Measurements from ENCODE around the gene KDM8. TPM values are rescaled to one million over a fixed set of nuclear protein-coding genes. Genes with fewer than 3 reads are reported as not detected.

The KDM8 gene
- total and polyA plus RNA-seq, 2 experiments from 2014 or later: 5.1 to 5.7 TPM

DNA sequence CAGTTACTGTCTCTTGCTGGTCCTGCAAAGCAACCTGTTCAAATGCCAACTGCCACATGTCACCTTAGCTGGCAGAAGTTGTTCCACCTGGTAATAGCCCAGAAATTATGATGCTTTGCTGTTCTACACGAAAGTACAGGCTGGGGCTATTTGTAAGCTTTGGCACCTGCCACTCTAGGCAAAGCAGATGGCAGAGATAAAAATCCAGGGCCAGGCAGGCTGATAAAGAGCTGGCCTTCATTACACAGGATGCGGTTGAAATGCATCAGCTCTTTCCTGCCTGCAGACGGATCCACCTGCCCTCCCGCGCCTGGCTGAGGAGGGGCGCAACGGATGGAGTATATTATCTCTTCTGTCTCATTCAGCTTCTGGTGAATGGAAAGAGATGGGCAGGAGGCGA lies 29.3 kb upstream of the KDM8 start (continued):
- TF ChIP-seq ZNF462 (CRISPR knock-in tag; IDR thresholded peaks at IDR 0.05) (no peak), STAT1 (IDR thresholded peaks at IDR 0.05; ENCODE audit: unreplicated experiment) (no peak), EZH2 (IDR thresholded peaks at IDR 0.05; ENCODE audit: low read depth, unreplicated experiment) (no peak), ETS1 (IDR thresholded peaks at IDR 0.05) (no peak), ZNF114 (CRISPR knock-in tag; IDR thresholded peaks at IDR 0.05) (no peak)

DNA sequence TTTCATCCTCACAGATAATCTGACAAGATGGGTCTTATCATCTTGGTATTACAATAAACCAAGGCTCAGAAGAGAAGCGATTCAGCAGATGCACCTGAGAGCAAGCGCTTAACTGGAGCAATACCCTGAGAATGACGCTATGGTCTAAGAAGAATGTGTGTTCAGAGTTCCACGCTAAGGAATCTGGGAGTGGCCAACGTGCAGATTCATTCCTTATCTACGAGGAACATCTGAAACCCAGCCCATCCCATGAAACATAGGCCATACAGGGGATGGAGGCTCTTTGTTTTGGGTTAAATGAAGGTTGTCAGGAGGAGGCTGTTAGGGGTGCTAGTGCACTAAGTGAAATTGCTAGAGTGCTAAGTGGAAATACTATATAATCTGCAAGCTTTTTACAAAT lies 28.5 kb upstream of the KDM8 start:
- H3K36me3 ChIP-seq (ENCODE audit: insufficient read depth): no peaks in the 10 kb centered on the region
- peaks cover 10% of the 10 kb centered on the region for H3K27me3 Mint-ChIP-seq (ENCODE audit: insufficient read depth, low read depth, poor library complexity)
- H2AFZ ChIP-seq: no peak overlapping the region
- DNase-seq (ENCODE audit: low spot score) (no peak), ATAC-seq (no peak)
- no peaks in the 10 kb centered on the region for H3K27me3 ChIP-seq (ENCODE audit: insufficient read depth)
- no peak overlapping the region for H3K27ac Mint-ChIP-seq
- no peak overlapping the region for H3K4me2 ChIP-seq
- H3K4me3 Mint-ChIP-seq: no peak overlapping the region
- H3K4me3 ChIP-seq: no peak overlapping the region
- no peaks in the 10 kb centered on the region for H3K79me2 ChIP-seq (replicated peaks; ENCODE audit: insufficient read depth)
- H3K4me1 Mint-ChIP-seq: peaks cover 6% of the 10 kb centered on the region; the same call in 1 of the 3 replicates
- no peaks in the 10 kb centered on the region for H4K20me1 ChIP-seq (replicated peaks; ENCODE audit: insufficient read depth)
- H3K36me3 Mint-ChIP-seq (ENCODE audit: low read depth): no peaks in the 10 kb centered on the region; the same call in 2 of the 3 replicates
- H3F3A ChIP-seq (replicated peaks; ENCODE audit: low read depth): no peaks in the 10 kb centered on the region
- H3K9me2 ChIP-seq (ENCODE audit: insufficient read depth): no peaks in the 10 kb centered on the region
- no peaks in the 10 kb centered on the region for H3K4me1 ChIP-seq (ENCODE audit: insufficient read depth)
- H3K27ac ChIP-seq (ENCODE audit: low read depth): no peak overlapping the region
- peaks cover 24% of the 10 kb centered on the region for H3K9me3 Mint-ChIP-seq
- TF ChIP-seq JUNB (IDR thresholded peaks at IDR 0.05; ENCODE audit: unreplicated experiment): no peak
- no peak for TF ChIP-seq EZH2 (IDR thresholded peaks at IDR 0.05; ENCODE audit: low read depth, unreplicated experiment)
- no peak for TF ChIP-seq ZNF462 (CRISPR knock-in tag; IDR thresholded peaks at IDR 0.05)
- no peak for TF ChIP-seq ZNF114 (CRISPR knock-in tag; IDR thresholded peaks at IDR 0.05)
- no peak for TF ChIP-seq ZNF331 (CRISPR knock-in tag; IDR thresholded peaks at IDR 0.05; ENCODE audit: low read depth)
- TF ChIP-seq ETS1 (IDR thresholded peaks at IDR 0.05): no peak
